ENCODE results near the gene CCDC170. TPM values are rescaled to one million over a fixed set of nuclear protein-coding genes. Genes with fewer than 3 reads are reported as not detected.

The CCDC170 gene
- total and polyA plus RNA-seq, 2 of the 8 experiments (the other 6 are each of a cell fraction or from before 2014, with no cell fraction given), result 0.06 to 0.09 TPM

DNA sequence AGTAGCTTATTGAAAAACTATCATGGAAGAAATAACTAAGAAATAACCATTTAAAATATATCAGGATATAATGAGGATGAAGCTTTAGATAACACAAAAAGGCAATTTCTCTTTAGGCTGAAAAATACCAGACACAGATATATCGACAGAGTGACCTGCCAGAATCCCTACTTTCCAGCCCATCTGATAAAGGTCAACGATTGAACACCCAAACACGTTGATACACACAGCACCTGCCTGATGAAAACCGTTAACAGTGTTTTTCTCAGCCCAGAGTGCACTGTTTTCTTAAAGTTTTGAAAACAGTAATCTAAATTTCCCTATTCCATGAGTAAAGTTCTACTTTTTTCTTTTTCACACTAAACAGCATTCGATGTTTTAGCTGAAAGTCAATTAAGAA is 170.6 kb downstream of the CCDC170 start:
- Histone ChIP-seq H3K23me2 (ENCODE audit: low read depth, low read length) (no peaks in the 10 kb centered on the region), H3K18ac (ENCODE audit: extremely low read depth, low read length) (no peak overlapping the region), H4K5ac (ENCODE audit: insufficient read length, low read depth, low read length) (no peak overlapping the region), H3K79me1 (ENCODE audit: low read depth, low read length) (no peaks in the 10 kb centered on the region), H4K8ac (ENCODE audit: extremely low read depth, insufficient read depth, low read length) (no peak overlapping the region), H3K4me2 (ENCODE audit: insufficient read depth in 1 of 2, low read depth in 2 of 2, low read length in 2 of 2) (no peak overlapping the region), H3K56ac (replicated peaks; ENCODE audit: insufficient read length, low read depth, low read length) (no peak overlapping the region), H2BK20ac (ENCODE audit: low read length) (no peak overlapping the region), H2AK5ac (ENCODE audit: low read depth, low read length) (no peak overlapping the region), H3K9me3 (ENCODE audit: insufficient read depth in 2 of 2, low read depth in 1 of 2, low read length in 1 of 2) (no peaks in the 10 kb centered on the region), H3K79me2 (ENCODE audit: control insufficient read depth in 1 of 2, insufficient read depth in 2 of 2, low read length in 2 of 2) (no peaks in the 10 kb centered on the region), H3K14ac (ENCODE audit: insufficient read length) (no peak overlapping the region), H3K4me3 (ENCODE audit: extremely low read depth in 1 of 4, insufficient read depth in 2 of 4, low read depth in 3 of 4, low read length in 4 of 4) (no peak overlapping the region), H2BK15ac (ENCODE audit: low read length) (no peak overlapping the region), H3K4ac (replicated peaks; ENCODE audit: insufficient read length, low read depth, low read length) (no peak overlapping the region), H2BK5ac (ENCODE audit: low read depth, low read length) (no peak overlapping the region), H3K27me3 (replicated peaks in 1 of 4; ENCODE audit: control insufficient read depth in 3 of 4, extremely low read depth in 1 of 4, insufficient read depth in 3 of 4, low read length in 3 of 4) (no peaks in the 10 kb centered on the region), H3K9ac (replicated peaks in 1 of 4; ENCODE audit: extremely low read depth in 1 of 4, low read depth in 3 of 4, low read length in 3 of 4) (no peak overlapping the region), H2BK120ac (replicated peaks; ENCODE audit: low read depth, low read length) (no peak overlapping the region), H3K23ac (ENCODE audit: insufficient read length) (no peak overlapping the region), H3K4me1 (replicated peaks in 1 of 4; ENCODE audit: control insufficient read depth in 3 of 4, insufficient read depth in 4 of 4, low read length in 3 of 4) (no peaks in the 10 kb centered on the region), H4K20me1 (replicated peaks in 1 of 2; ENCODE audit: control insufficient read depth in 1 of 2, insufficient read depth in 2 of 2, low read length in 2 of 2) (no peaks in the 10 kb centered on the region), H2AFZ (ENCODE audit: low read length) (no peak overlapping the region), H3K36me3 (ENCODE audit: control insufficient read depth in 2 of 4, insufficient read depth in 4 of 4, low read length in 3 of 4) (no peaks in the 10 kb centered on the region), H4K91ac (replicated peaks; ENCODE audit: insufficient read length, low read length) (no peak overlapping the region), H3K27ac (ENCODE audit: low read depth, low read length) (no peak overlapping the region), H2BK12ac (ENCODE audit: low read depth, low read length) (no peak overlapping the region)
- ChIA-PET POLR2A (ENCODE audit: partially characterized antibody) (no interaction called here), CTCF (ENCODE audit: partially characterized antibody) (interaction anchor here (0.7 to 1.2 kb wide), 2 partner anchors 218 to 460 kb away, joined by 3 to 4 read pairs; no protein-coding TSS in a partner anchor)
- FAIRE-seq (no peak), DNase-seq (ENCODE audit: low read depth in 1 of 2, low spot score in 2 of 2) (no peak)
- WGBS, 2 experiments (ENCODE audit: extremely low coverage in 1 of 2, insufficient coverage in 1 of 2, insufficient read length in 1 of 2, insufficient replicate concordance in 2 of 2, low coverage in 1 of 2, low lambda C conversion rate in 2 of 2, missing lambda C conversion rate in 1 of 2), result 93% methylated on average over 5 of the region's 5 CpGs; no CpG with 5 or more reads in 1 of the 2 experiments
- TF ChIP-seq SUZ12 (IDR thresholded peaks at IDR 0.05; ENCODE audit: low read length) (no peak), KDM4A (IDR thresholded peaks at IDR 0.05; ENCODE audit: low read depth, low read length, severe bottlenecking) (no peak), YY1 (IDR thresholded peaks at IDR 0.05; ENCODE audit: low read depth, low read length) (no peak), POLR2A (IDR thresholded peaks at IDR 0.05; ENCODE audit: control extremely low read depth in 1 of 2, low read depth in 2 of 2, low read length in 2 of 2) (no peak), KDM5A (IDR thresholded peaks at IDR 0.05; ENCODE audit: low read length) (no peak), KDM1A (IDR thresholded peaks at IDR 0.05; ENCODE audit: borderline replicate concordance, low read length) (no peak), EGR1 (IDR thresholded peaks at IDR 0.05; ENCODE audit: borderline replicate concordance, low read depth, low read length) (no peak), RAD21 (IDR thresholded peaks at IDR 0.05 in 1 of 2, conservative IDR thresholded peaks at IDR 0.05 in 1 of 2; ENCODE audit: low read depth in 2 of 2, low read length in 2 of 2) (no peak), CHD1 (IDR thresholded peaks at IDR 0.05; ENCODE audit: low read depth, low read length) (no peak), SIRT6 (IDR thresholded peaks at IDR 0.05; ENCODE audit: low read length) (no peak), ZNF274 (IDR thresholded peaks at IDR 0.05; ENCODE audit: borderline replicate concordance, extremely low read depth, low read length) (no peak), RNF2 (IDR thresholded peaks at IDR 0.05; ENCODE audit: borderline replicate concordance, low read depth, low read length, missing control alignments, poor library complexity, severe bottlenecking) (no peak)
